Transverse colon (tissue), 4 donors: ENCODE data around the gene KIAA0753. TPM values are rescaled to one million over a fixed set of nuclear protein-coding genes. Genes with fewer than 3 reads are reported as not detected.

Experiments
- DNase-seq: peaks from one replicate; pipeline ENCODE4 v3.0.0-alpha.2; 2019
- H3K27ac ChIP-seq, 4 donors: fragments of 200-600 bp; sonication (generic); 2 replicates each; pipeline ENCODE4 v1.5.1; 2016 to 2018; ENCODE audit warnings: inconsistent platforms in 4 of 4
- H3K27me3 ChIP-seq: fragments of 200-600 bp; sonication (generic); 2 replicates; pipeline ENCODE4 v1.5.1; 2017; ENCODE audit warnings: inconsistent platforms
- H3K36me3 ChIP-seq, 4 donors: fragments of 200-600 bp; sonication (generic); 2 replicates each; pipeline ENCODE4 v1.5.1; 2017 to 2019; ENCODE audit warnings: inconsistent platforms in 4 of 4
- H3K4me1 ChIP-seq, 4 donors: fragments of 200-600 bp; sonication (generic); 2 replicates each; pipeline ENCODE4 v1.5.1; 2017 to 2020; ENCODE audit warnings: inconsistent platforms in 4 of 4
- H3K4me3 ChIP-seq, 4 donors: fragments of 200-600 bp; sonication (generic); 1 replicate in 1 of 4; 2 replicates in 3 of 4; pipeline versions ENCODE4 v1.5.1 to v1.6.1; 2017 to 2019; ENCODE audit warnings: inconsistent platforms in 4 of 4
- H3K9me3 ChIP-seq, 2 donors: fragments of 200-600 bp; sonication (generic); 2 replicates each; pipeline ENCODE4 v1.5.1; 2017 to 2019; ENCODE audit warnings: inconsistent platforms in 2 of 2
- CTCF ChIP-seq, 5 experiments: fragments of 200-600 bp in 3 of 5; fragments of 450-650 bp in 2 of 5; sonication (generic) in 3 of 5; IDR thresholded peaks; 1 replicate in 2 of 5; 2 replicates in 3 of 5; pipeline ENCODE4 v1.5.1; 2016 to 2017; ENCODE audit warnings: antibody characterized with exemption in 5 of 5, inconsistent platforms in 3 of 5, mild to moderate bottlenecking in 2 of 5, moderate library complexity in 1 of 5
- EP300 ChIP-seq: sonication (generic); formaldehyde crosslinking; IDR thresholded peaks from one replicate; pipeline ENCODE4 v1.6.1; 2017; ENCODE audit warnings: antibody characterized with exemption, low read depth
- POLR2A ChIP-seq: fragments of 450-650 bp; IDR thresholded peaks from one replicate; pipeline ENCODE4 v1.6.1; 2016; ENCODE audit warnings: antibody characterized with exemption, mild to moderate bottlenecking, moderate library complexity
- POLR2AphosphoS5 ChIP-seq, 3 donors: sonication (generic); formaldehyde crosslinking; IDR thresholded peaks; one replicate each; pipeline ENCODE4 v1.6.1; 2016; ENCODE audit warnings: antibody characterized with exemption in 3 of 3
- WGBS, 2 donors: methylation state at CpG; one replicate each; pipeline ENCODE4 v1.1.5; 2018; ENCODE audit warnings: low coverage in 1 of 2; 5-methylcytosine and 5-hydroxymethylcytosine counted together
- in situ Hi-C, 4 donors: fragments of 200-750 bp; cut with MboI; loops; one replicate each; pipeline versions ENCODE4 v1.15.0 to v1.15.1; 2017; ENCODE audit warnings: low sequenced_read_pairs in 3 of 4, low pct_ligation_motif_present in 1 of 4, low pct_unique_long_range_greater_than_20kb in 1 of 4
- intact Hi-C: fragments of 100-400 bp; cut with DNase I; formaldehyde crosslinking; loops from one replicate; pipeline ENCODE4 v1.15.1; 2023; ENCODE audit warnings: low total_unique reads
- total RNA-seq, 4 donors: library from RNA; depleted of rRNA; stranded (reverse); fragments of >200 nt; gene quantifications; one replicate each; pipeline ENCODE4 v1.1.0, GENCODE V29; 2016

The KIAA0753 gene
- total RNA-seq, 4 donors from 2014 or later = 9.8 to 41.1 (median 16.9) TPM

- intact Hi-C loops (no loop called here), in situ Hi-C loops (loop anchor here in 1 of 4 donors (25.0 kb wide), 1 partner anchor 109 kb away; the partner anchor contains the start of gene FBXO39)
- Histone ChIP-seq H3K27me3 (peaks cover 48% of the 10 kb centered on the region), H3K36me3 (no peaks in the 10 kb centered on the region), H3K27ac (no peak overlapping the region), H3K4me1 (no peaks in the 10 kb centered on the region), H3K9me3 (no peaks in the 10 kb centered on the region), H3K4me3 (no peak overlapping the region)
- no peak for DNase-seq
- TF ChIP-seq EP300 (no peak), POLR2AphosphoS5 (IDR thresholded peaks at IDR 0.05) (no peak), CTCF (IDR thresholded peaks at IDR 0.05) (no peak), POLR2A (no peak)
- WGBS, 2 donors = 64% methylated on average over 7 of the region's 7 CpGs; no CpG with 5 or more reads in 1 of the 2 donors
Measured at GRCh38 chr17:6677946-6678345, 37.4 kb upstream of the KIAA0753 start.

DNA sequence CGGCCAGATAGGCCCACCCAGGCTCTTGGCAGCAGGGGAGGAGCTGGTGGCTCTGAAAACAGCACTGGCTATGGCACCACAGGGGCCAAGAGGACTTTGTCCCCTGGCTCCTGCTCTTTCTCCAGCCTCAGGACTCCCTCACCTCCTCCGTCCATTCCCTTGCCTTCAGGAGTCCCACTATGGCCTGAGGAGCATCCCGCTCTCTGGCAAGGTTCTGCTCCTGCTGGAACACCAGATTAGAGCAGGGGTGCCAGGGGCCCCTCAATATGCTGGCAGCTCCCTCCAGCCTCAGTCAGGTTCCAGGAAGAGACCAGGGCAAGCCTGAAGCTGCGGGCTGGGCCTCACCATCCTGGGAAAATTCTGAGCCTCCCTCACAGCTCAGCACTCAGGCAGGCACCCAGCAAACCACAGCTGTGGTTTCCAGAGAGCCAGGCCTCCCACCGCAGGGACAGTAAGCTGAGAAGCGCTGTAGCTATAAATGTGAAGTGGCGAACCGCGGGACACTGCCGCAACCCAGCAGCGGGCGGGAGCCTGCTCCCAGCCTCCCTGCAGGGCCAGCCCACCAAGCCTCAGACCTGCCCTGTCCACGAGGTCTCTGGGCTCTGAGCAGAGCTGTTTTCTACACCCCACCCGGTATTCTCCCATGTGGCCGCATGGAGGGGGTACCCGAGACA lies 36.8 kb upstream of the KIAA0753 start:
- in situ Hi-C loops = loop anchor here in 1 of 4 donors (25.0 kb wide), 1 partner anchor 110 kb away; the partner anchor contains the start of gene FBXO39
- no peak for DNase-seq
- TF ChIP-seq EP300 (no peak), POLR2A (no peak), POLR2AphosphoS5 (IDR thresholded peaks at IDR 0.05) (no peak), CTCF (IDR thresholded peaks at IDR 0.05) (no peak)
- no peak overlapping the region for H3K4me3 ChIP-seq
- no peak overlapping the region for H3K27ac ChIP-seq
- peaks cover 48% of the 10 kb centered on the region for H3K27me3 ChIP-seq
- H3K4me1 ChIP-seq = no peaks in the 10 kb centered on the region
- intact Hi-C loops = no loop called here
- no peaks in the 10 kb centered on the region for H3K9me3 ChIP-seq
- 55% methylated on average over 15 of the region's 16 CpGs; no CpG with 5 or more reads in 1 of the 2 donors for WGBS, 2 donors
- no peaks in the 10 kb centered on the region for H3K36me3 ChIP-seq

- DNase-seq = no peak
- in situ Hi-C loops (loop anchor here in 1 of 4 donors (25.0 kb wide), 1 partner anchor 111 kb away; the partner anchor contains the start of gene FBXO39), intact Hi-C loops (no loop called here)
- Histone ChIP-seq H3K4me3 (no peak overlapping the region), H3K27ac (no peak overlapping the region), H3K9me3 (no peaks in the 10 kb centered on the region), H3K27me3 (peaks cover 46% of the 10 kb centered on the region), H3K36me3 (no peaks in the 10 kb centered on the region), H3K4me1 (no peaks in the 10 kb centered on the region)
- TF ChIP-seq EP300 (no peak), CTCF (IDR thresholded peaks at IDR 0.05) (no peak), POLR2AphosphoS5 (IDR thresholded peaks at IDR 0.05) (no peak), POLR2A (no peak)
- 64% methylated on average over 4 to 6 of the region's 6 CpGs for WGBS, 2 donors
Measured at GRCh38 chr17:6676802-6677157, 36.3 kb upstream of the KIAA0753 start.

- intact Hi-C loops (no loop called here), in situ Hi-C loops (loop anchor here in 1 of 4 donors (25.0 kb wide), 1 partner anchor 112 kb away; the partner anchor contains the start of gene FBXO39)
- TF ChIP-seq POLR2AphosphoS5 (IDR thresholded peaks at IDR 0.05) (no peak), POLR2A (no peak), CTCF (IDR thresholded peaks at IDR 0.05) (no peak), EP300 (no peak)
- no peaks in the 10 kb centered on the region for H3K9me3 ChIP-seq
- no peak overlapping the region for H3K27ac ChIP-seq
- no peak for DNase-seq
- peaks cover 31% of the 10 kb centered on the region for H3K27me3 ChIP-seq
- no peaks in the 10 kb centered on the region for H3K36me3 ChIP-seq
- WGBS, 2 donors = 89% methylated on average over 11 of the region's 11 CpGs; no CpG with 5 or more reads in 1 of the 2 donors
- H3K4me3 ChIP-seq = no peak overlapping the region
- no peaks in the 10 kb centered on the region for H3K4me1 ChIP-seq
Measured at GRCh38 chr17:6675201-6675825, 34.8 kb upstream of the KIAA0753 start.
